ENCODE data around the gene VPS36.
A peak's percentile ranks its signal among the peaks of the same experiment; 100 is the strongest.
"Not testable (repeated sequence)": the region's sequence is repeated elsewhere in the genome, so short reads cannot be mapped to it uniquely, and the experiment has no call there.

The VPS36 gene

DNA sequence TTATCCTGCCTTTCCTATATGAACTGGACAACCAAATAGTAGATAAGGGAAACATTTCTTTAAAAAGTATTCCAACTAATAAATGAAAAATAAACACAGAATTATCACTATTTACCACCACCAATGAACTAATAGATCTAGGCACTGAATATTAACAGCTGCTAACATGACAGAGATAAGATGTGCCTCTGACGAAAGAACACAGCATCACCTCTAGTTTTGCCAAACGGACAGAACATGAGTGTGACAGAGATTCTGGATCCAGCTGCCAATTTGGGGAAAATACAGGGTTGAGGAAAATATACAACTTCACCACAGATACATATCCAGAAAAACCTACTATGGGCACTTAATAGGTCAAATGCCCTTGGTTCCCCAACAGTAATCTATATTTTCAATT is 18.0 kb downstream of the VPS36 start:
- no peak for DNase-seq

DNA sequence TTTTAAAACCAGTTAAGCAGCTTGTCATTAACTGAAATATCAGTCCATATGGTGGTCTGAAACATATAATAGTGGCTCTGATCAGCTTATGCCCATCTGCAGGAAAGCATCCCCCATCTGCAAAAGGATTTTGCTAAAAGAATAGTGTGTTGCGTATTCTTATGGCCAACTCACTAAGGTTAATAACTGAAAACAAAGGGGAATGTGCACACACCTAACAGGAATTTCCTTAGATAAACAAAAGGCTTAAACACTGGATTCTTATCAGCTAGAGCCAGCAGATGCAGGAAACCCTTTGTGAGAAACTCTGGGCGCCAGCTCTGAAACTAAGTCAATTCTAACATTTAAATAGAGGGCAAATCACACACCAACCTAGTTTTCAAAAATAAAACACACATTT is 22.1 kb downstream of the VPS36 start:
- DNase-seq = peak; percentile 98 to 99

DNA sequence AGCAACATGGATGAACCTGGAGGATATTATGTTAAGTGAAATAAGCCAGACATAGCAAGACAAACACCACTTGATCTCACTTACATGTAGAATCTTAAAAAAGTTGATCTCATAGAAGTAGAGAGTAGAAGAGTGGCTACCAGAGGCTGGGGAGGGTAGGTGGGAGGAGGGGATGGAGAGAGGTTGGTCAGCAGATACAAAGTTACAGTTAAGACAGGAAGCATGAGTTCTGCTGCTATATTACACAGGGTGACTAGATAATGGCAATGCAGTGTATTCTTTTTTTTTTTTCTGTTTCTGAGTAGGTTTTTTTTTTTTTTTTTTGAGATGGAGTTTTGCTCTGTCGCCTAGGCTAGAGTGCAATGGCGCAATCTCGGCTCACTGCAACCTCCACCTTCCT is 29.2 kb downstream of the VPS36 start:
- DNase-seq = no peak

DNA sequence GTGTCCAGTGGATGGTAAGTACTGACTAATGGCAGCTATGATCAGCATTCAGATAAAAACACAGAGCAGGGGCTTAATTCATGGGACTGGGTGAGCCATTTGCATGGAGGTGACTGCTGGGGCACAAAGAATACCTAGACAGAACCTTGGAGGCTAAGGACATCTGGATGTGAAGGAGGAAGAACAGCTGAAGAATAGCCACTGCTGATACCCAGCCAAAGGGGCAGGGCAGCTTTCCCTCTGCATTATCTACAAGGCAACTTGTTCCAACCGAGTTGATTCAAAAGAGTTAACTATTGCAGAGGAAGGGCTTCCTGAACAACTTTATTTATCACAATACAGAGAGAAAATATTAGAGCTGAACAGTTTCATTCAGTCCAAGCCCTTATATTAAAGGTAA is 31.4 kb downstream of the VPS36 start:
- DNase-seq = no peak

DNA sequence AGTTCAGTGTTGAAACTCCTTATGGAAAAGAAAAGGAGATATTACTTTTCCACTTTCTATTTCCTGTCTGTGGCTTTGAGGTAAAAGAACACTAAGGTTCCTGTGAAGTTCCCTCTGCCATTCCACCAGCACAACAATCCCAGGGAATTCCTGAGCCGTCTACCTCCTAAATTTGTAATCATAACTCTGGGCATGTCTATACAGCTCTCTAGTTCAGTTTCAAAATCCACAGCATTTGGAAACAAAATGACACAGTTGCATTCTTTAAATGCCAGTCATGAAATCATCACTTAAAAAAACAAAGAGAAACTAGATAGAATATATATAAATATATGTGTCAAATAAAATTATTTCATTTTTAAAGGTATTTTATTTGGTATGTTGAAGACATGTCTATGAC is 35.5 kb downstream of the VPS36 start:
- DNase-seq = no peak

DNA sequence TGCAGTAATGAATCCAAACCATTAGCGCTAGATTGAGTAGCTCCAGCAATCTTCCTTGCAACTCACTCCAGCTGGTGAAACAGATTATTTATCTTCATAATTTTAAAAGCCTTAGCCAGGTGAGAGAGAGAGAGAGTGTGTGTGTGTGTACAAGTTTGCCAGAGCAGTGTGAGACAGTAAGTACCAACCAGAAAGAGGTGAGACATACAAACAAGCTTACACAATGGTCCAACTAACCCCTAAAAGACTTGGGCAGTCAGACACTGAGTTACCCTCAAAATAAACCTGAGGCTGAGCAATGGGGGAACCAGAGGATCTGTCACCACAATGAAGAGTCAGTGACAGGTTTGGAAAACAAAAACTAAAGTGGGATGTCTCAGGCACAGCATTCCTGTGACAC is 36.4 kb downstream of the VPS36 start:
- DNase-seq = no peak

DNA sequence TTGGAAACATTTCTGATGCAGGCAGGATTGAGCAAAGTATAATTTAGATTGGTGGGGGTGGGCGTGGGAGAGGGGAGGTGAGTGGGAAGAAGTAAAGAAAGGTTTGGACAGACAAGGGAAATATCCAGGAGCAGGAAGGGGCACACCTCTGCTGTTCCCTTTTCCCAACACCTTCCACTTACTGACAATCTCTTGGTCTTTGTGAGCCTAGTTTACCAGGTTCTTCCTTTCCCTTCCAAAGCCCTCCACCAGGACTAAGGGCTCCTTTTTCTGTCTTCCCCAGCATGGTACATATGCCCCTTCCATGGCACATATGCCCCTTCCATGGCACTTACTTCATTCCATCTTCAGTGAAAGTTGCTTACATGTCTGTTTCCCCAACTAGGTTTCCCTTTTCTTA is 38.3 kb downstream of the VPS36 start:
- no peak for DNase-seq

DNA sequence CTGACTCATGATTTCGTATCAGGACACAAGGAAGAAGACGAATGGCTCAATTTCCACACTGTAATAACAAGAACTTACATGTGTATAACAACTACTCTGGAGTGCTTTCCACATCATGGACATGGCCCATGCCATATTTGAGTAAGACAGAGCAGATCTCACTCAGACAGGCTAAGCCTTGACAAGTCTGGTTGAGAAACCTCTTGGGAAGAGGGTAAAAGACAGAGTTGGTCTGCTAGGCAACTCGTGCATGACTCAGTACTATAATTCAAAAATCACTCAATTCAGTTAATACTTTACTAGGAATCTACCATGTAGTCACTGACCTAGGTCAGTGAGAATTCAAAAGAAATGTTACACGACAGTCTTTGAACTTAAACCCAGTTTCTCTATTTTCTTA is 38.8 kb downstream of the VPS36 start:
- no peak for DNase-seq

DNA sequence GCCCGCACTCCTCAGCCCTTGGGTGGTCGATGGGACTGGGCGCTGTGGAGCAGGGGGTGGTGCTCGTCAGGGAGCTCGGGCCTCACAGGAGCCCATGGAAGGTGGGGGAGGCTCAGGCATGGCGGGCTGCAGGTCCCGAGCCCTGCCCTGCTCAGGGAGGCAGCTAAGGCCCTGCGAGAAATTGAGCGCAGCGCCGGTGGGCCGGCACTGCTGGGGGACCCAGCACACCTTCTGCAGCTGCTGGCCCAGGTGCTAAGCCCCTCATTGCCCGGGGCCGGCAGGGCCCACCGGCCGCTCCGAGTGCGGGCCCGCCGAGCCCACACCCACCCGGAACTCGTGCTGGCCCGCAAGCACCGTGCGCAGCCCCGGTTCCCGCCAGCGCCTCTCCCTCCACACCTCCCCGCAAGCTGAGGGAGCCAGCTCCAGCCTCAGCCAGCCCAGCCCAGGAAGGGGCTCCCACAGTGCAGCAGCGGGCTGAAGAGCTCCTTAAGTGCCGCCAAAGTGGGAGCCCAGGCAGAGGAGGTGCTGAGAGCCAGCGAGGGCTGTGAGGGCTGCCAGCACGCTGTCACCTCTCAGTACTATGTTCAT is 42.3 kb downstream of the VPS36 start:
- not testable (repeated sequence) for DNase-seq

DNA sequence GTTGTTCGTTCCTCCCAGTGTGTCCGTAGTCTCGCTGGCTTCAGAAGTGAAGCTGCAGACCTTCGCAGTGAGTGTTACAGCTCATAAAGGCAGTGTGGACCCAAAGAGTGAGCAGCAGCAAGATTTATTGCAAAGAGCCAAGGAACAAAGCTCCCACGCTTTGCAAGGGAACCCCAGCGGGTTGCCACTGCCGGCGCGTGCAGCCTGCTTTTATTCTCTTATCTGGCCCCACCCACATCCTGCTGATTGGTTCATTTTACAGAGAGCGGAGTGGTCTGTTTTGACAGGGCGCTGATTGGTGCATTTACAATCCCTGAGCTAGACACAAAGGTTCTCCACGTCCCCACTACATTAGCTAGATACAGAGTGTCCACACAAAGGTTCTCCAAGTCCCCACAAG is 43.0 kb downstream of the VPS36 start:
- DNase-seq = not testable (repeated sequence)

DNA sequence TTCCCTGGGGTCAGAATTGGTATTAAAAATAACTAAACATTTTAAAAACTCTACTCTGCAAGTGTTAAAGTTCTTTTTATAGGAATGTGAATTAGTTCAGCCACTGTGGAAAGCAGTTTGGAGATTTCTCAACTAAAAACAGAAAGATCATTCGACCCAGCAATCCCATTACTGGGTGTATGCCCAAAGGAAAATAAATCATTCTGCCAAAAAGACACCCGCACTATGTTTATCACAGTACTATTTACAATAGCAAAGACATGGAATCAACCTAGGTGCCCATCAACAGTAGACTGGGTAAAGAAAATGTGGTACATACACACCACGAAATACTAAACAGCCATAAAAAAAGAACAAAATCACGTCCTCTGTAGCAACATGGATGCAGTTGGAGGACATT is 43.8 kb downstream of the VPS36 start:
- no peak for DNase-seq

DNA sequence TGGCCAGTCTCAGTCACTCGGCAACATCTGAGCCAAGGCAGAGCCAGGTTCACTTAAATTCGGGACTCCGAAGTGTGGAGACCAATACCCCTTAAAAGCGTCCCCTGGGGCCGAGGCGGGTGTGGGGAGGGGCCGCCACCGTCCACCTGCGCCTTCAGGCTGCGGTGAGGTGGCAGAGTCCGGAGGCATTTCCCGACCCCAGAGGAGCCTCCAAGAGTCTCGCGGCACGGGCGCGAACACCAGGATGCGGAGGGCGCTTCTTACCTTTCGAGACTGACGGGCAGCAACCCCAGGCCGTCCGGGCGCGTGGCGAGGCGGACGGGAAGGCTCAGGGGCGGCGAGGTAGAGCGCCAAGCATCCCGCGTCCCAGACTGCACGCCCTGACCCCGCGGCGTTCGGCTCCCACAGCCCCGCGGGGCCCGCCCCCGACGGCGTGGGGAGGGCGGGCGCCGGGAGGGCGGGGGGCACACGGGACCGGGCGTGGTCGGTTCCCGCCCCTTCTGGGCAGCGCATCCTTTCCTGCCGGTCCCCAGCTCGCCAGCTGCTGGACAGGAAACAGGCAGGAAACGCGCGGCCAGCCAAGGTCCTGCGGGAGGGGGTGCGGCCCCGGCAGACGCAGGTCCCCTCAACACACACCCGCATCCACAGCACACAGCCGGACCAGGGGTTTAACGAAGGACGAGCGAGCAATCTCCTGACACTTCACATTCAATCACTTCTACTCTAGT is 44.5 kb downstream of the VPS36 start, which contains the start of gene THSD1:
TSS of gene THSD1 (minus strand) at position 406 of the 728 bp plus-strand sequence. CDS start 3,572 bp downstream, outside the sequence.
- DNase-seq = peak; percentile 46 to 79

DNA sequence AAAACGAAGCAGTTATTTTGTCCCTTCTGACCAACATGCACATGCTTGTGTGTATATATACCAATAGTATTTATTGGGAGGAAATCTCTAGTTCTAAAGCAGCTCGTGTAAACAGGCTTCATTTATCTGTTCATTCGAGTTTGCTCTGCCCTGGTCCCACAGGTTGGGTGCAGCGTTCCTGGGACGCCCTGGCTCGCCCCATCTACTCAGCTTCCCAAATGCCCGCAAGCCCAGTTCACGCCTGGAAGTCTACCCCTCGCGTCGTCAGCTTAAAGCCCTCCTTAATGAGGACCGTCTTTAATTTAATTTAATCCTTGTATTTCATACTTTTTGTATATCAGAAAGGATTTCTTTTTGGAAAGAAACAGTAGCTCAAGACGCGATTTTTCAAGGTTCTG is 45.1 kb downstream of the VPS36 start:
- peak in 1 of 2 experiments; percentile 35 for DNase-seq

DNA sequence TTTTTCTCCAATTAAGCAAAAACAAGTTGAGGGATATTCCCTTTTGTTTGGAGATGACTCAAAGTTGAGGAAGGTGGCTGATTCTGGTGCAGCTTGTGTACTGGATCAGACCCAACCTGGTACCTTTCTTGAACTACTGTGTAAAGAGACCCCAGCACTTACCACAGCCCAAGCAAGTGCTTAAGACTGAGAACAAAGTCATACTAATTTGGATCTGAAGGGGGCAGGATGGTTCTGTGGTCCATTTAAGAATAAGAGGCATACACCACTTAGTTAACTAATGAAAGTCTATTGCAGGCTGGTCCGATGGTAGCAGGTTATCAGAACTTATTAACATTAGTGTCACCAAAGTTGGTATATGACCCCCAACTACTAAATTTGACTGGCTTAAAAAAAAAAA is 50.7 kb downstream of the VPS36 start:
- peak; percentile 11 to 35 for DNase-seq

DNA sequence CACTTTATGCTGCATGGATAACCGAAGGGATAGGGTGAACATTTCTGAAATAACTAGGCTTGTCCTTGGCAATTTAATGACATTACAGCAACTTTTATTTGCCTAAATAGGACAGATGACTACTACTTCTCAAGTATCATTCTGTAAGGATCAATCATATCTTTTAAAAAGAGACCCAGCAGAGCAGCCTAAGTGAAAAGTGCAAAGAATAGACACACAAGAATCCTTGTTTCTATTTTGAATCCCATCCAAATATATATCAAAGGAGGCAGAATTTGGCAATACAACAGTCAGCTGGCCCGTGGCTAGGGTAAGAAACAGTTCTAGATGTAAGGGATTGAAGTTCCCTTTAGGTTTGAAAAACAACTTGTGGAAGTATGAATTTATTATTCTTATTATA is 51.4 kb downstream of the VPS36 start:
- no peak for DNase-seq

DNA sequence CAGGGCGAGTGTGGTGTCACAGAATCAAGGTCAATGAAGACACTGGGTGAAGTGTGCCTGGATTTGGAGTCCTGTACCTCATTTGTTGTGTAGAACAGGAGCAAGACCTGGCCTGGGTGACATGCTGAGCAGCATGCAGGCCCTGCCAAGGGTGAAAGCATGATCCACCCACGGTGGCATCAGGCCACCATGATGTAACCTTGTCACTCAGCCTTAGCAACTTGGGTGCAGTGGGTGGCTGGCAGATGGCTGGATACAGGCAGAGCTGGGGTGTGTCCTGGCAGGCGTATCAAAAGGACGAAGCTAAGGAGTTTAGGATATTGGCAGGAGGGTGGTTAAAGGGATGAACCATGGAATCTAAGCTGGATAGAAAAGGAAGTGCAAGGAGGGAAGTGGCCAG is 54.7 kb downstream of the VPS36 start:
- DNase-seq = no peak

DNA sequence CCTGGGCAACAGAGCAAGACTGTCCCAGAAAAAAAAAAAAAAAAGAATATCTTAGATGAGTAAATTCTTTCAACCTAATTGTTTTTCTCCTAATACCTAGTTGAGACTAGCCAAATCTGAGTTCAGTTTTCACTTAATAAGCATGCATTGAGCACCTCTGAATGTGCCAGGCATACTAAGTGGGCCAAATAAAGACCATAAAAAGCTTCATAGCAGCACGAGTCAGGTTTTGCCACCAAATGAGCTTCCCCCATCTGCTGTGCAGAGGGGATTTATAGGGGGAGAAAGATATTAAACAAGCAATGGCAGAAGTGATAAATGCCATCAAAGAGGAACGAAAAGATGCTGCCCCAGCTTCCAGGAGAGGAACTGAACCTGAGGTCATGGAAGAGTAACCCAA is 55.8 kb downstream of the VPS36 start:
- DNase-seq = no peak

DNA sequence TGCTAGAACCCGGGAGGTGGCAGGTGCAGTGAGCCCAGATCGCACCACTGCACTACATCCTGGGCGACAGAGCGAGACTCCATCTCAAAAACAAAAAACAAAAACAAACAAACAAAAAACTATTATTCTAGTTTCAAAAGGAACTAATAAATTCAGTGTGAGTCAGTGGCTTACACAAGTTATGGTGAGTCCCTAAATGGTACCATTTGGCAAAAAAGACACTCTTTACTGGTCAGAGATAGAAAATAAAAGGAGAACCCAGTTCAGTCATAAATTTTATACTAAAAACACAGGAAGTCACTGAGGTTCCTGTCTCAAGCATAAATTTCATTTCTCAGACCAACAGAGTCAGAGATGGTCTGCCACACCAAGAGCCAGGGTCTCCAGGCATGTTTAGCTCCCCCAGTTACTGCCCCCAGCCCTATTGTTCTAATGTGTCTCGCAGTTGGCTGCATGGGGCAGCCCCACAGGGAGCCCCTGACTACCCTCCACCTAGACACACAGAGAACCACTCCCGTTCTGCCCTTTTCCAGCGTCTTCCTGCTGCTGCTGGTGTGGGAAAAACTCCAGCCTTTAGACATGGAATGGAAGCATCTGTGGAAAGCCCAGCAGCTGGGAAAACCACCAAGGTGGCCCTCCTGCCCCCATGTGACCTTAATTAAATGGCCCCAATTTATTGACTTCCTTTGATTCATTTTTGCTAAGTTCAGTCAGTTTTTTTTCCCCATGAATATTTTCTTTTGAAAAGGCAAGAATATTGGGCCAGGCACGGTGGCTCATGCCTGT is 56.7 kb downstream of the VPS36 start:
- no peak for DNase-seq

DNA sequence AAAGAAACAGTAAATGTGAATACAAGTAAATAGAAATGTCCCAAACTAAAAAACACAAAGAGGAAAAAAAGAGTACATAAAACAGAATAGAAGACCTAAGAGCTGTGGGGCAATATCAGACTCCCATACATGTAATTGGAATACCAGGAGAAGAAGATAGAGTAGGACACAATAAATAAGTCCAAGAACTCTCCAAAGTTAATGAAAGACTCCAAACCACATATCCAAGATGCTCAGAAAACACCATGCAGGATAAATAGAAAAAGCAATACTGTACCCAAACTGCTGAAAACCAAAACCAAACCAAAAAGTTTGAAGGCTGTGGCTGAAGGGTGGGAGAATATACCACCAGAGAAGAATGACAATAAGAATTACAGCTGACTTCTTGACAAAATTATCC is 62.7 kb downstream of the VPS36 start:
- no peak for DNase-seq

DNA sequence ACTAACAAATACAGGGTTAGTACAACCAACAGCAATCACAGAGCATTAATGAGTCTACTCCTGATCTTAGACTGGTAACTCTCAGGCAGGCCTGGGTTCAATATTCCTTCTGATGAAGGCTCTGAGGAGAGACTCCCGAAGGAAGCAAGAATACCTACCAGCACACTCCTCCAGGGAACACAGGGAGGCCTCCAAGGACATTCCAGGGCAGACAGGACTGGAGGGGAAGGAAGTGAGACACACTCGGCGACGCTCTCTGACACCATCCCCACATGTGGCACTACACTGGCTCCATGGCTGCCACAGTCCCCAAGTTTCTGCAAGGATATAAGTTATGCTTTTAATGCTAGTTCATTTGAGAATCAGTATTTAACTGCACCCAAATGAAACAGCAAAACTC is 64.6 kb downstream of the VPS36 start:
- DNase-seq = no peak

DNA sequence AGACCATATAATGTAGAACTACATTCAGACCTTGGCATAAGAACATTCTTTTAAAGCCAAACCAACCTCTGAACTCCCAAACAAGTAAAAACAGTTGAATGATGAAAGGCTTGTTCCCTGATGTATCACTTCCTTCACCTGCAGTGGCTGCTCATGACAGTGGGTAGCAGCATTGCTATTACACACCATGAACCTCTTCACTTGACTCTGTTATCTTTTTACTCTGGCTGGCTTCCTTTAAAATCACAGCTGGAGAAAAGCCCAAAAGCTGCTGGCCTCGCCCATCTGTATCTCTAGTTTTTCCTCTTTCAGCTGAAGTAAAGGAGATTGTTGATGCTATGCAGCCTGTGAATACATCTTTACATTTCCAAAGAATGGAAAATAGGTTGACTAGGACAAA is 67.1 kb downstream of the VPS36 start:
- no peak for DNase-seq

DNA sequence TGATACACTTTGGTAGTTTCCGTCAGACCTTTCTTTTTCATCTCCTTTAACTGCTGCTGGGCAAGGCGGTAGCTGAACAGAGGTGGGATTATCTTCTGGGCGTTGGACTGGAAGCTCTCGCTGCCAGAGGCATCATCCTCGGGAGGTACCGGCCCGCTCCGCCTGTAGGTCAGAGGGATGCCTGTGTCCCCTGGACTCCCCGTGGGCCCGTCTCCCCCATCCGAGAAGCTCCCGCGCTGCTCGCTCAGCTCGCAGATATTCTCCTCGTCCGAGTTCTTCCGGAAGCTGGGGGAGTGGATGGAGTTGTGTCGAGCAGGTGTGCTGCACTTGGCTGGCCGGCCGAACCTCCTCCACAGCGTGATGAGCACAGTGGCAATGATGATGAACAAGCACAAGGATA is 72.1 kb downstream of the VPS36 start:
- DNase-seq = no peak

DNA sequence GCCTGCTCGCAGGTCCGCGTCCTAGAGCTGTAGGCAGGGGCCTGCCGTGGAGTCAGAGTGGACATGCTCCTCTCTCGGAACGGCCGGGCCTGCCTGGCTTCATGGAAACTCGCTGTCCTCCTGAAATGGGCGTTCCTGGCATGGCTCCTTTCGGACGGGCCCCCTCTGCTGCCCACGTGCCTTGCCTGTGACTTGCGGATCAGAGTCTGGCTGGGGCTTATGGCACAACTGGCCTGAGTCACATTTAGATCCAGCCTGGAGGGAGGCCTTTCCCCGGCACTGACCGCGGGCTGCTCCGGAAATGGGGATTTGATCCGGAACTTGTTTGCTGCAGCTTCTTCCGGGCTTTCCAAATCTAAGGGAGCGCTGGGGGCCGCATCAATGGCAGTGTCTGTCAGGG is 72.5 kb downstream of the VPS36 start:
- DNase-seq = no peak

DNA sequence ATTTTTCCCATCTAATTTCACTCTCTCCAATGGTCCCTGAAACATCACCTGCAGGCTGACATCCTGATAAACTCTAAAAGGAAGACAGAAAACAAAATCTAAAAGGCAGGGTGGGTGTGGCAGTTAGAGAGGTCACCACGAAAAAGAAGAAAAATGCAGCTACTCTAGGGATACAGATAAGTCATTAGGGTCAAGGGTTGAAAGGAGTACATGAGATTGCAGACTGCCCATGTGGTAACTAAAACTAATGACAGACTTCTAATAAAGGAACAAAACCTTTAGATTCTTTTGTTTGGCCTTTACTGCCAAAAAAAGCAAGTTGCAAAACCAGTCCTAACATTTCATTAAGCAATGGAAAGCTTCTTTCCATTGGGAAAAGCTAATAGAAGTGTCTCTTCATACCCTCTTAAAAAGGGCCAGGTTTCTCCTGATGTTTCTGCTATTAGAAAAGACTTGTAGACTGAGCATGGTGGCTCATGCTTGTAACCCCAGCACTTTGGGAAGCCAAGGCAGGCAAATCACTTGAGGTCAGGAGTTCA is 75.5 kb downstream of the VPS36 start:
- no peak for DNase-seq
